Measurements from ENCODE around the gene DUSP28.

DUSP28 gene

GRCh38 chr2:240588006-240588655 lies 28.0 kb downstream of the DUSP28 start:
- TF ChIP-seq TCF12 (IDR thresholded peaks at IDR 0.05; ENCODE audit: low read depth) (no peak), FOXM1 (IDR thresholded peaks at IDR 0.05; ENCODE audit: borderline replicate concordance, low read depth) (no peak), RAD21 (IDR thresholded peaks at IDR 0.05; ENCODE audit: low read depth) (no peak), NFIC (IDR thresholded peaks at IDR 0.05) (no peak), REST (IDR thresholded peaks at IDR 0.05; ENCODE audit: low read depth) (no peak), EP300 (IDR thresholded peaks at IDR 0.05; ENCODE audit: borderline replicate concordance) (no peak), TEAD4 (IDR thresholded peaks at IDR 0.05) (no peak), CEBPB (IDR thresholded peaks at IDR 0.05) (no peak), CREB1 (IDR thresholded peaks at IDR 0.05; ENCODE audit: low read depth) (no peak), EGR1 (IDR thresholded peaks at IDR 0.05) (no peak), ZBTB7A (IDR thresholded peaks at IDR 0.05; ENCODE audit: low read depth) (no peak), MAX (IDR thresholded peaks at IDR 0.05) (no peak), TAF1 (IDR thresholded peaks at IDR 0.05; ENCODE audit: low read depth) (no peak), YY1 (IDR thresholded peaks at IDR 0.05; ENCODE audit: low read depth) (no peak)
- TF ChIP-seq, protein P1, sequence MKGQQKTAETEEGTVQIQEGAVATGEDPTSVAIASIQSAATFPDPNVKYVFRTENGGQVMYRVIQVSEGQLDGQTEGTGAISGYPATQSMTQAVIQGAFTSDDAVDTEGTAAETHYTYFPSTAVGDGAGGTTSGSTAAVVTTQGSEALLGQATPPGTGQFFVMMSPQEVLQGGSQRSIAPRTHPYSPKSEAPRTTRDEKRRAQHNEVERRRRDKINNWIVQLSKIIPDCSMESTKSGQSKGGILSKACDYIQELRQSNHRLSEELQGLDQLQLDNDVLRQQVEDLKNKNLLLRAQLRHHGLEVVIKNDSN (IDR thresholded peaks at IDR 0.05): no peak

DNA sequence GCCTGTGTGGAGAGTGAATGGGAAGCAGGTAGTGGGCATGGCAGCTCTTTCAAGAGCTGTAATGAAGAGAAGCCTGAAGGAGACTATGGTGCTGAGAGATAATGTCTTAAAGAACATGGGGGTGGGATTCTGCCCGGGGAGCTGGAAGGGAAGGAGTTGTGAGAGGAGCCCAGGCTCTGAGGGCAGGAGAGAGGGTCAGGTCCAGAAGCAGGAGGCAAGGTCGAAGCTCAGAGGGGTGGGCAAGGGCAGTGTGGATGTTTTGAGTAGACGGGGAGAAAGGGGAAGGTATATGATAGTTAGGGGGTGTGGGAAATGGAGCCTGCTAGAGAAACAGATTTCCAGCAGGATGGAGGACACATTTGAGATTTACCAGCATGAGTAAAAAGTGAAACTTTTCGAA lies 28.5 kb downstream of the DUSP28 start:
- TF ChIP-seq NFIC (IDR thresholded peaks at IDR 0.05) (no peak), TCF12 (IDR thresholded peaks at IDR 0.05; ENCODE audit: low read depth) (no peak), CEBPB (IDR thresholded peaks at IDR 0.05) (no peak), ZBTB7A (IDR thresholded peaks at IDR 0.05; ENCODE audit: low read depth) (no peak), RAD21 (IDR thresholded peaks at IDR 0.05; ENCODE audit: low read depth) (no peak), TAF1 (IDR thresholded peaks at IDR 0.05; ENCODE audit: low read depth) (no peak), CREB1 (IDR thresholded peaks at IDR 0.05; ENCODE audit: low read depth) (no peak), EP300 (IDR thresholded peaks at IDR 0.05; ENCODE audit: borderline replicate concordance) (no peak), TEAD4 (IDR thresholded peaks at IDR 0.05) (no peak), FOXM1 (IDR thresholded peaks at IDR 0.05; ENCODE audit: borderline replicate concordance, low read depth) (no peak), YY1 (IDR thresholded peaks at IDR 0.05; ENCODE audit: low read depth) (no peak), REST (IDR thresholded peaks at IDR 0.05; ENCODE audit: low read depth) (no peak), EGR1 (IDR thresholded peaks at IDR 0.05) (no peak), MAX (IDR thresholded peaks at IDR 0.05) (no peak)
- TF ChIP-seq, protein P1 (IDR thresholded peaks at IDR 0.05): no peak

- TF ChIP-seq MAX (IDR thresholded peaks at IDR 0.05): no peak
- TF ChIP-seq, protein P1 (IDR thresholded peaks at IDR 0.05): no peak
- no peak for TF ChIP-seq CEBPB (IDR thresholded peaks at IDR 0.05)
- TF ChIP-seq YY1 (IDR thresholded peaks at IDR 0.05; ENCODE audit: low read depth): no peak
- TF ChIP-seq NFIC (IDR thresholded peaks at IDR 0.05): no peak
- no peak for TF ChIP-seq TCF12 (IDR thresholded peaks at IDR 0.05; ENCODE audit: low read depth)
- TF ChIP-seq EP300 (IDR thresholded peaks at IDR 0.05; ENCODE audit: borderline replicate concordance): no peak
- no peak for TF ChIP-seq EGR1 (IDR thresholded peaks at IDR 0.05)
- no peak for TF ChIP-seq TAF1 (IDR thresholded peaks at IDR 0.05; ENCODE audit: low read depth)
- no peak for TF ChIP-seq FOXM1 (IDR thresholded peaks at IDR 0.05; ENCODE audit: borderline replicate concordance, low read depth)
- TF ChIP-seq ZBTB7A (IDR thresholded peaks at IDR 0.05; ENCODE audit: low read depth): no peak
- no peak for TF ChIP-seq REST (IDR thresholded peaks at IDR 0.05; ENCODE audit: low read depth)
- TF ChIP-seq TEAD4 (IDR thresholded peaks at IDR 0.05): no peak
- no peak for TF ChIP-seq CREB1 (IDR thresholded peaks at IDR 0.05; ENCODE audit: low read depth)
- TF ChIP-seq RAD21 (IDR thresholded peaks at IDR 0.05; ENCODE audit: low read depth): no peak
Observed at GRCh38 chr2:240589375-240589774, 29.2 kb downstream of the DUSP28 start.
